HepG2 (cell line): Measurements from ENCODE around the gene TBC1D32. TPM values are rescaled to one million over a fixed set of nuclear protein-coding genes. Genes with fewer than 3 reads are reported as not detected.

Source experiments
- ATAC-seq: fragments of 200-7000 bp; cut with Tn5 transposase; 3 replicates; pipeline ENCODE4 v1.9.1; 2020; ENCODE audit warnings: mild to moderate bottlenecking, moderate library complexity
- BruUV-seq: library from RNA; stranded (reverse); fragments of 400-500 nt; replicated peaks from 2 replicates; lab custom pipeline; 2021; lab: Mats Ljungman, UMichigan
- CTCF ChIA-PET: fragments of 300-600 bp; formaldehyde crosslinking; extraction: SDS; loops from one replicate; lab custom pipeline; 2021; ENCODE audit warnings: low total read pairs, inconsistent platforms, low intra/inter-chr PET ratio; lab: Yijun Ruan, JAX
- POLR2A ChIA-PET: fragments of 350-600 bp; sonication (Branson Sonifier 250); formaldehyde crosslinking; loops from one replicate; lab custom pipeline; 2020; ENCODE audit warnings: antibody characterized with exemption, inconsistent platforms; lab: Yijun Ruan, JAX
- DNase-seq: peaks from one replicate; pipeline ENCODE4 v3.0.0-alpha.2; 2015; ENCODE audit warnings: low spot score
- FAIRE-seq: peaks from 3 replicates; lab custom pipeline; 2011; peaks lifted over from hg19 to GRCh38; lab: Jason Lieb, UNC
- H2AFZ ChIP-seq: one replicate; pipeline ENCODE4 v1.6.1; 2011; ENCODE audit warnings: low read length, inconsistent platforms
- H3K27ac ChIP-seq: fragments of 300-600 bp; 3 replicates; pipeline ENCODE4 v1.8.0; 2011; ENCODE audit warnings: mixed run types, mild to moderate bottlenecking, mixed read lengths, low read length, inconsistent platforms; ENCODE audit not compliant: insufficient read depth; ENCODE audit errors: extremely low read length
- H3K27me3 ChIP-seq, 2 experiments: fragments of 200-600 bp in 1 of 2; 2 replicates in 1 of 2; 3 replicates in 1 of 2; pipeline versions ENCODE4 v1.6.0 to v1.8.0; 2011; ENCODE audit warnings: low read length in 2 of 2, mild to moderate bottlenecking in 2 of 2, moderate library complexity in 2 of 2, inconsistent platforms in 1 of 2; ENCODE audit not compliant: insufficient read depth in 2 of 2, control insufficient read depth in 1 of 2
- H3K36me3 ChIP-seq, 2 experiments: fragments of 200-600 bp in 1 of 2; replicated peaks in 1 of 2; 2 replicates in 1 of 2; 3 replicates in 1 of 2; pipeline versions ENCODE4 v1.5.1 to v1.8.0; 2011; ENCODE audit warnings: low read length in 2 of 2, inconsistent platforms in 1 of 2; ENCODE audit not compliant: insufficient read depth in 2 of 2, control insufficient read depth in 1 of 2
- H3K4me1 ChIP-seq: 2 replicates; pipeline ENCODE4 v1.5.1; 2012; ENCODE audit warnings: low read length, inconsistent platforms; ENCODE audit not compliant: insufficient read depth
- H3K4me2 ChIP-seq: 2 replicates; pipeline ENCODE4 v1.6.0; 2011; ENCODE audit warnings: low read depth, low read length, inconsistent platforms
- H3K4me3 ChIP-seq, 3 experiments: fragments of 200-600 bp in 1 of 3; sonication (generic), shearing (Covaris generic) in 1 of 3; replicated peaks in 1 of 3; 2 replicates each; pipeline ENCODE4 v1.5.1; 2011 to 2016; ENCODE audit warnings: low read length in 3 of 3, inconsistent platforms in 2 of 3, low read depth in 2 of 3, mild to moderate bottlenecking in 2 of 3, control low read depth in 1 of 3, mixed read lengths in 1 of 3; ENCODE audit not compliant: insufficient read depth in 1 of 3
- H3K79me2 ChIP-seq: one replicate; pipeline ENCODE4 v1.6.1; 2011; ENCODE audit warnings: low read length, inconsistent platforms; ENCODE audit not compliant: insufficient read depth
- H3K9ac ChIP-seq: 2 replicates; pipeline ENCODE4 v1.6.0; 2011; ENCODE audit warnings: mild to moderate bottlenecking, low read depth, low read length, inconsistent platforms; ENCODE audit not compliant: insufficient read depth
- H3K9me3 ChIP-seq: 2 replicates; pipeline ENCODE4 v1.5.1; 2012; ENCODE audit warnings: mild to moderate bottlenecking, low read length
- H4K20me1 ChIP-seq: 2 replicates; pipeline ENCODE4 v1.6.0; 2011; ENCODE audit warnings: inconsistent platforms, mild to moderate bottlenecking, low read length, moderate library complexity; ENCODE audit not compliant: insufficient read depth
- CENPT ChIP-seq: sonication (generic); formaldehyde crosslinking; IDR thresholded peaks from 2 replicates; pipeline ENCODE4 v1.8.0; 2022; ENCODE audit warnings: low read depth, mild to moderate bottlenecking, moderate library complexity, missing genetic modification reagents
- HNRNPL ChIP-seq: fragments of 200-400 bp; formaldehyde crosslinking; IDR thresholded peaks from 2 replicates; pipeline ENCODE4 v1.6.1; 2017; ENCODE audit warnings: mild to moderate bottlenecking, low read depth, low read length
- KDM6A ChIP-seq: IDR thresholded peaks from 2 replicates; pipeline ENCODE4 v1.6.1; 2016; ENCODE audit warnings: low read depth
- MEIS1 ChIP-seq: sonication (generic); formaldehyde crosslinking; IDR thresholded peaks from 2 replicates; pipeline ENCODE4 v1.9.0; 2021; ENCODE audit warnings: mild to moderate bottlenecking, missing genetic modification reagents, moderate library complexity, borderline replicate concordance
- NFKBIZ ChIP-seq: IDR thresholded peaks from 2 replicates; pipeline ENCODE4 v1.6.1; 2018; ENCODE audit warnings: missing genetic modification reagents, missing compliant biosample characterization
- RFX1 ChIP-seq: fragments of 450-650 bp; IDR thresholded peaks from 2 replicates; pipeline ENCODE4 v1.6.1; 2017
- SMARCC2 ChIP-seq: fragments of 450-650 bp; IDR thresholded peaks from 2 replicates; pipeline ENCODE4 v1.6.1; 2017; ENCODE audit warnings: antibody characterized with exemption, mild to moderate bottlenecking
- ZFP90 ChIP-seq: sonication (generic); formaldehyde crosslinking; IDR thresholded peaks from 2 replicates; pipeline ENCODE4 v1.8.0; 2022; ENCODE audit warnings: missing genetic modification reagents, mild to moderate bottlenecking, inconsistent platforms, borderline replicate concordance
- ZNF282 ChIP-seq: fragments of 450-650 bp; IDR thresholded peaks from 2 replicates; pipeline ENCODE4 v1.6.1; 2018; ENCODE audit not compliant: partially characterized antibody
- ZNF414 ChIP-seq: sonication (generic); formaldehyde crosslinking; IDR thresholded peaks from 2 replicates; pipeline ENCODE4 v1.5.0; 2020; ENCODE audit warnings: missing genetic modification reagents
- ZNF563 ChIP-seq: sonication (generic); formaldehyde crosslinking; IDR thresholded peaks from 2 replicates; pipeline ENCODE4 v1.8.0; 2022; ENCODE audit warnings: mild to moderate bottlenecking, moderate library complexity, missing genetic modification reagents
- ZNF713 ChIP-seq: sonication (generic); formaldehyde crosslinking; IDR thresholded peaks from 2 replicates; pipeline ENCODE4 v1.4.0; 2020; ENCODE audit warnings: mild to moderate bottlenecking, missing genetic modification reagents
- ZNF777 ChIP-seq: sonication (generic); formaldehyde crosslinking; IDR thresholded peaks from 2 replicates; pipeline ENCODE4 v1.4.0; 2020; ENCODE audit warnings: missing genetic modification reagents
- ZNF841 ChIP-seq: sonication (generic); formaldehyde crosslinking; IDR thresholded peaks from 2 replicates; pipeline ENCODE4 v1.8.1; 2023; ENCODE audit warnings: missing genetic modification reagents, borderline replicate concordance
- WGBS: methylation state at CpG from one replicate; pipeline ENCODE4 v1.1.6; 2017; ENCODE audit warnings: low lambda C conversion rate; 5-methylcytosine and 5-hydroxymethylcytosine counted together
- in situ Hi-C: cut with HindIII; loops from 2 replicates; pipeline ENCODE4 v1.10.0; 2017; ENCODE audit warnings: low pct_unique_long_range_greater_than_20kb; ENCODE audit not compliant: extremely low pct_ligation_motif_present
- intact Hi-C: fragments of 100-400 bp; cut with micrococcal nuclease; formaldehyde crosslinking; loops from one replicate; pipeline ENCODE4 v1.10.0; 2022; ENCODE audit not compliant: unreplicated experiment
- polyA plus RNA-seq, 8 experiments: library from polyadenylated mRNA; depleted of rRNA in 3 of 8; stranded (reverse) in 7 of 8; unstranded in 1 of 8; fragments of >200 nt; fragmentation: Illumina TruSeq in 4 of 8; extraction: Trizol in 4 of 8; gene quantifications; 2 replicates each; pipeline versions ENCODE4 v1.2.1 to v1.2.3, GENCODE V29; 2011 to 2016; ENCODE audit warnings: low read depth in 4 of 8, missing spikeins in 1 of 8, mixed read lengths in 1 of 8; ENCODE audit not compliant: insufficient read depth in 1 of 8
- total RNA-seq, 5 experiments: library from RNA; depleted of rRNA; stranded (reverse); fragments of >200 nt; fragmentation: Illumina TruSeq; extraction: Trizol; gene quantifications; 2 replicates each; pipeline ENCODE4 v1.2.3, GENCODE V29; 2016; ENCODE audit warnings: low read depth in 1 of 5
- TF ChIP-seq, protein P1 (sequence below): sonication (generic); formaldehyde crosslinking; IDR thresholded peaks from 2 replicates; pipeline ENCODE4 v1.4.0; 2020; ENCODE audit warnings: missing genetic modification reagents
- TF ChIP-seq, protein P2 (sequence below): sonication (generic); formaldehyde crosslinking; IDR thresholded peaks from 2 replicates; pipeline ENCODE4 v1.5.0; 2020; ENCODE audit warnings: mild to moderate bottlenecking, missing genetic modification reagents

Gene TBC1D32
- total and polyA plus RNA-seq, 2 of the 13 experiments (the other 11 are each of a cell fraction or from before 2014, with no cell fraction given): 2.0 to 4.8 TPM

DNA sequence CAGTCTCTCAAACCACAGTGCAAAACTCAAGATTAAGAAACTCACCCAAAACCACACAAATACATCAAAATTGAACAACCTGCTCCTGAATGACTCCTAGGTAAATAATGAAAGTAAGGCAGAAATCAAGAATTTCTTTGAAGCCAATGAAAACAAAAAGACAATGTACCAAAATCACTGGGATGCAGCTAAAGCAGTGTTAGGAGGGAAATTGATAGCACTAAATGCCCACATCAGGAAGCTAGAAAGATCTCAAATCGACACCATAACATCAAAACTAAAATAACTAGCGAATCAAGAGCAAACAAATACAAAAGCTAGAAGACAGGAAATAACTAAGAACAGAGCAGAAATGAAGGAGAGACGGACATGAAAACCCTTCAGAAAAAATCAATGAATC lies 70.5 kb downstream of the TBC1D32 start:
- WGBS: 8% methylated on average over 3 of the region's 3 CpGs
- no peak overlapping the region for H3K4me2 ChIP-seq
- no peak overlapping the region for H3K27ac ChIP-seq
- ChIA-PET POLR2A (no interaction called here), CTCF (no interaction called here)
- no peaks in the 10 kb centered on the region for H4K20me1 ChIP-seq
- H3K4me1 ChIP-seq: no peaks in the 10 kb centered on the region
- intact Hi-C loops: no loop called here
- TF ChIP-seq ZNF713 (CRISPR knock-in tag) (no peak), NFKBIZ (no peak), ZNF563 (CRISPR knock-in tag) (no peak), ZFP90 (CRISPR knock-in tag) (peak; percentile 96), ZNF777 (CRISPR knock-in tag) (no peak), SMARCC2 (no peak), ZNF414 (CRISPR knock-in tag) (no peak), ZNF841 (CRISPR knock-in tag) (no peak)
- BruUV-seq: no TSS peak
- no peaks in the 10 kb centered on the region for H3K79me2 ChIP-seq
- H3K4me3 ChIP-seq: no peak overlapping the region
- ATAC-seq: no peak
- H3K9ac ChIP-seq: no peak overlapping the region
- H3K27me3 ChIP-seq: no peaks in the 10 kb centered on the region
- peaks cover 37% of the 10 kb centered on the region for H3K9me3 ChIP-seq
- in situ Hi-C loops: no loop called here
- H2AFZ ChIP-seq: no peak overlapping the region
- DNase-seq: no peak
- no peak for FAIRE-seq
- no peaks in the 10 kb centered on the region for H3K36me3 ChIP-seq

GRCh38 chr6:121260651-121261102 lies 73.6 kb downstream of the TBC1D32 start:
- DNase-seq (no peak), FAIRE-seq (no peak), ATAC-seq (no peak)
- WGBS: 21% methylated on average over 5 of the region's 9 CpGs
- Histone ChIP-seq H3K36me3 (no peaks in the 10 kb centered on the region), H2AFZ (no peak overlapping the region), H4K20me1 (no peaks in the 10 kb centered on the region), H3K4me1 (no peaks in the 10 kb centered on the region), H3K79me2 (no peaks in the 10 kb centered on the region), H3K4me2 (no peak overlapping the region), H3K9me3 (peaks cover 33% of the 10 kb centered on the region), H3K27ac (no peak overlapping the region), H3K27me3 (no peaks in the 10 kb centered on the region), H3K4me3 (no peak overlapping the region), H3K9ac (no peak overlapping the region)
- no TSS peak for BruUV-seq
- ChIA-PET CTCF (no interaction called here), POLR2A (no interaction called here)
- in situ Hi-C loops (no loop called here), intact Hi-C loops (no loop called here)
- TF ChIP-seq CENPT (CRISPR knock-in tag) (no peak), ZNF282 (no peak), KDM6A (no peak), RFX1 (no peak), HNRNPL (no peak), MEIS1 (CRISPR knock-in tag) (no peak)
- TF ChIP-seq, protein P1, sequence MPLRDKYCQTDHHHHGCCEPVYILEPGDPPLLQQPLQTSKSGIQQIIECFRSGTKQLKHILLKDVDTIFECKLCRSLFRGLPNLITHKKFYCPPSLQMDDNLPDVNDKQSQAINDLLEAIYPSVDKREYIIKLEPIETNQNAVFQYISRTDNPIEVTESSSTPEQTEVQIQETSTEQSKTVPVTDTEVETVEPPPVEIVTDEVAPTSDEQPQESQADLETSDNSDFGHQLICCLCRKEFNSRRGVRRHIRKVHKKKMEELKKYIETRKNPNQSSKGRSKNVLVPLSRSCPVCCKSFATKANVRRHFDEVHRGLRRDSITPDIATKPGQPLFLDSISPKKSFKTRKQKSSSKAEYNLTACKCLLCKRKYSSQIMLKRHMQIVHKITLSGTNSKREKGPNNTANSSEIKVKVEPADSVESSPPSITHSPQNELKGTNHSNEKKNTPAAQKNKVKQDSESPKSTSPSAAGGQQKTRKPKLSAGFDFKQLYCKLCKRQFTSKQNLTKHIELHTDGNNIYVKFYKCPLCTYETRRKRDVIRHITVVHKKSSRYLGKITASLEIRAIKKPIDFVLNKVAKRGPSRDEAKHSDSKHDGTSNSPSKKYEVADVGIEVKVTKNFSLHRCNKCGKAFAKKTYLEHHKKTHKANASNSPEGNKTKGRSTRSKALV (CRISPR knock-in tag): no peak
- TF ChIP-seq, protein P2, sequence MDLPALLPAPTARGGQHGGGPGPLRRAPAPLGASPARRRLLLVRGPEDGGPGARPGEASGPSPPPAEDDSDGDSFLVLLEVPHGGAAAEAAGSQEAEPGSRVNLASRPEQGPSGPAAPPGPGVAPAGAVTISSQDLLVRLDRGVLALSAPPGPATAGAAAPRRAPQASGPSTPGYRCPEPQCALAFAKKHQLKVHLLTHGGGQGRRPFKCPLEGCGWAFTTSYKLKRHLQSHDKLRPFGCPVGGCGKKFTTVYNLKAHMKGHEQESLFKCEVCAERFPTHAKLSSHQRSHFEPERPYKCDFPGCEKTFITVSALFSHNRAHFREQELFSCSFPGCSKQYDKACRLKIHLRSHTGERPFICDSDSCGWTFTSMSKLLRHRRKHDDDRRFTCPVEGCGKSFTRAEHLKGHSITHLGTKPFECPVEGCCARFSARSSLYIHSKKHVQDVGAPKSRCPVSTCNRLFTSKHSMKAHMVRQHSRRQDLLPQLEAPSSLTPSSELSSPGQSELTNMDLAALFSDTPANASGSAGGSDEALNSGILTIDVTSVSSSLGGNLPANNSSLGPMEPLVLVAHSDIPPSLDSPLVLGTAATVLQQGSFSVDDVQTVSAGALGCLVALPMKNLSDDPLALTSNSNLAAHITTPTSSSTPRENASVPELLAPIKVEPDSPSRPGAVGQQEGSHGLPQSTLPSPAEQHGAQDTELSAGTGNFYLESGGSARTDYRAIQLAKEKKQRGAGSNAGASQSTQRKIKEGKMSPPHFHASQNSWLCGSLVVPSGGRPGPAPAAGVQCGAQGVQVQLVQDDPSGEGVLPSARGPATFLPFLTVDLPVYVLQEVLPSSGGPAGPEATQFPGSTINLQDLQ (CRISPR knock-in tag): no peak
